Upper lobe of left lung (tissue), 4 donors: ENCODE results near the gene FAM168A.

Source experiments
- CTCF ChIP-seq, 6 experiments: fragments of 450-650 bp in 4 of 6; fragments of 200-600 bp in 2 of 6; sonication (generic) in 2 of 6; IDR thresholded peaks; one replicate each; pipeline ENCODE4 v1.5.1; 2016 to 2019; ENCODE audit warnings: antibody characterized with exemption in 6 of 6
- EP300 ChIP-seq, 4 donors: sonication (generic); formaldehyde crosslinking; IDR thresholded peaks; one replicate each; pipeline ENCODE4 v1.5.1; 2017; ENCODE audit warnings: antibody characterized with exemption in 4 of 4, control low read depth in 2 of 4
- POLR2A ChIP-seq, 4 donors: fragments of 450-650 bp; IDR thresholded peaks; one replicate each; pipeline ENCODE4 v1.5.1; 2016 to 2017; ENCODE audit warnings: antibody characterized with exemption in 4 of 4, mild to moderate bottlenecking in 2 of 4
- POLR2AphosphoS5 ChIP-seq, 2 donors: sonication (generic); formaldehyde crosslinking; IDR thresholded peaks; one replicate each; pipeline ENCODE4 v1.5.1; 2017; ENCODE audit warnings: antibody characterized with exemption in 2 of 2

GRCh38 chr11:73597956-73598718, at the start of gene FAM168A:
- peak; percentile 13 to 81 (median 44) for TF ChIP-seq CTCF (IDR thresholded peaks at IDR 0.05)
- TF ChIP-seq POLR2A (IDR thresholded peaks at IDR 0.05) = peak in 3 of 4 donors; percentile 19 to 71 (median 48)
- peak; percentile 61 to 76 for TF ChIP-seq POLR2AphosphoS5 (IDR thresholded peaks at IDR 0.05)
- no peak for TF ChIP-seq EP300 (IDR thresholded peaks at IDR 0.05)
